ENCODE data around the gene MAX. TPM values are rescaled to one million over a fixed set of nuclear protein-coding genes. Genes with fewer than 3 reads are reported as not detected.

The MAX gene
- total and polyA plus RNA-seq, 2 of the 13 experiments (the other 11 are each of a cell fraction or from before 2014, with no cell fraction given) = 28.5 to 29.3 TPM

DNA sequence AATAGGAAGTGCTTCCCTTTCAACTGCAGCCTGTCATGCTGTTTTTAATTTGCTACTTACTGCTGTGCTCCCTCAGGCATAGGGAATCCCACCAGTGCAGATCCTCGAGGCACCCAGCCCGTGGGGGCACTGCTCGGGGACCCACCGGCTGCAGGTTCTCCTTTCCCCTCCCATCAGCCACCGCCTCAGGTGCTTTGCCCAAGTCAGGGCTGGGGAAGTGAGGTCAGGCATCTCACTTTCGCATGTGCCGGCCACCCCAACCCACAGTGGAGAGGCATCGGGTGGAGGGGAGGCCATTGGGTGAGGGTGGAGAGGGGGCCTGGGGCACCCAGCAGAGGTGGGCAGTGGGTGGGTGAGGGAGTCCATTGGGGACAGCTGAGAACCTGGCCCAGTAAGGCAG, 41.9 kb upstream of the MAX start:
- CTCF ChIA-PET (ENCODE audit: low intra/inter-chr PET ratio, low total read pairs) = no interaction called here
- Histone ChIP-seq H4K20me1 (ENCODE audit: insufficient read depth, low read length) (no peaks in the 10 kb centered on the region), H3K9me3 (ENCODE audit: low read length) (no peaks in the 10 kb centered on the region), H3K4me1 (ENCODE audit: insufficient read depth, low read length) (no peaks in the 10 kb centered on the region), H3K4me3 (replicated peaks in 1 of 3; ENCODE audit: insufficient read depth in 1 of 3, low read depth in 2 of 3, low read length in 3 of 3) (no peak overlapping the region), H3K79me2 (ENCODE audit: insufficient read depth, low read length) (no peaks in the 10 kb centered on the region), H2AFZ (ENCODE audit: low read length) (no peak overlapping the region), H3K36me3 (replicated peaks in 1 of 2; ENCODE audit: control insufficient read depth in 1 of 2, insufficient read depth in 2 of 2, low read length in 2 of 2) (no peaks in the 10 kb centered on the region), H3K27ac (ENCODE audit: extremely low read length, insufficient read depth, low read length) (no peak overlapping the region), H3K27me3 (ENCODE audit: control insufficient read depth in 1 of 2, insufficient read depth in 2 of 2, low read length in 2 of 2) (peaks cover 2 to 25% of the 10 kb centered on the region in 2 experiments; a peak in 4 of 5 replicates), H3K9ac (ENCODE audit: insufficient read depth, low read depth, low read length) (no peak overlapping the region), H3K4me2 (ENCODE audit: low read depth, low read length) (no peak overlapping the region)
- no peak for TF ChIP-seq ZNF878 (CRISPR knock-in tag; IDR thresholded peaks at IDR 0.05)
- in situ Hi-C loops (cut with HindIII; ENCODE audit: extremely low pct_ligation_motif_present, low pct_unique_long_range_greater_than_20kb) (no loop called here), intact Hi-C loops (cut with micrococcal nuclease; ENCODE audit: unreplicated experiment) (no loop called here)
- 57% methylated on average over 8 of the region's 8 CpGs for WGBS (ENCODE audit: low lambda C conversion rate)
- FAIRE-seq (no peak), DNase-seq (ENCODE audit: low spot score) (no peak), ATAC-seq (no peak)
- POLR2A ChIA-PET = no interaction called here
- no TSS peak for BruUV-seq (replicated peaks)

DNA sequence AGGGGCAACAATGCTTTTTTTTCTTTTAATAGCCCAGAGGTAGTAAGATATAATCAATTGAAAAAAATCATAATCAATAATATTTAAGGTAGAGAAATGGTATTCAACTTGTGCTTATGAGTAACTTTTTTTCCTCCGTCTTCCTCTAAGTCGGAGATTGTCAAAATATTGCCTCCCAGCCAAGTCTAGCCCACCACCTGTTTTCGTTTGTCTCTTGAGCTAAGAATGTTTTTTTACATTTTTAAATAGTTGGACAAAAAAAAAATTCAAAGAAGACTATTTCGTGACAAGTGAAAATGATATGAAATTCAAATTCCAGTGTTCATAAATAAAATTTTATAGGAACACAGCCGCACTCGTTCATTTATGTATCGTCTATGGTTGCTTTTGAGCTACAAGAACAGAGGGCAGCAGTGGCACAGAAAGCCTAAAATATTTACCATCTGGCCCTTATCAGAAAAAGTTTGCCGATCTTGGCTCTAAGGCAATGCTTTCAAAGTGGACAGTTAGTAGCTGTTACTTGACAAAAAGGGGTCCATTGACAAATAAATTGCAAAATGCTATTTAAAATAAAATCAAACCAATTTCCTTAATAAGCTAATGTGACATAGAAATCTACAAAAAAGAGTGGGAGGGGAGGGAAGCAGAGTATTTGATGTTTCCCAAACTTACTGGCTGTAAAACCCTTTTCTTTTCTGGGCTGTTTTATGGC, 40.8 kb upstream of the MAX start:
- Histone ChIP-seq H3K9ac (ENCODE audit: insufficient read depth, low read depth, low read length) (no peak overlapping the region), H3K27me3 (ENCODE audit: control insufficient read depth in 1 of 2, insufficient read depth in 2 of 2, low read length in 2 of 2) (peaks cover 0 to 25% of the 10 kb centered on the region in 2 experiments; a peak in 3 of 5 replicates), H3K9me3 (ENCODE audit: low read length) (no peaks in the 10 kb centered on the region), H3K79me2 (ENCODE audit: insufficient read depth, low read length) (no peaks in the 10 kb centered on the region), H3K4me3 (replicated peaks in 1 of 3; ENCODE audit: insufficient read depth in 1 of 3, low read depth in 2 of 3, low read length in 3 of 3) (no peak overlapping the region), H3K4me2 (ENCODE audit: low read depth, low read length) (no peak overlapping the region), H3K36me3 (replicated peaks in 1 of 2; ENCODE audit: control insufficient read depth in 1 of 2, insufficient read depth in 2 of 2, low read length in 2 of 2) (no peaks in the 10 kb centered on the region), H3K4me1 (ENCODE audit: insufficient read depth, low read length) (no peaks in the 10 kb centered on the region), H3K27ac (ENCODE audit: extremely low read length, insufficient read depth, low read length) (no peak overlapping the region), H4K20me1 (ENCODE audit: insufficient read depth, low read length) (no peaks in the 10 kb centered on the region), H2AFZ (ENCODE audit: low read length) (no peak overlapping the region)
- POLR2A ChIA-PET = no interaction called here
- FAIRE-seq (no peak), DNase-seq (ENCODE audit: low spot score) (no peak), ATAC-seq (no peak)
- in situ Hi-C loops (cut with HindIII; ENCODE audit: extremely low pct_ligation_motif_present, low pct_unique_long_range_greater_than_20kb) = no loop called here
- TF ChIP-seq PHF20 (CRISPR knock-in tag; IDR thresholded peaks at IDR 0.05) = no peak
- TF ChIP-seq ZNF724P (CRISPR knock-in tag; IDR thresholded peaks at IDR 0.05; ENCODE audit: borderline replicate concordance) = no peak
- no TSS peak for BruUV-seq (replicated peaks)
- intact Hi-C loops (cut with micrococcal nuclease; ENCODE audit: unreplicated experiment) = no loop called here
- CTCF ChIA-PET (ENCODE audit: low intra/inter-chr PET ratio, low total read pairs) = no interaction called here
- 2% methylated on average over 8 of the region's 8 CpGs for WGBS (ENCODE audit: low lambda C conversion rate)

Data from HepG2 (cell line).